Measurements from ENCODE around the gene MAPKBP1. TPM values are rescaled to one million over a fixed set of nuclear protein-coding genes. Genes with fewer than 3 reads are reported as not detected.
A peak's percentile ranks its signal among the peaks of the same experiment; 100 is the strongest.

Gene MAPKBP1
- total and polyA plus RNA-seq, 3 experiments from 2014 or later: 4.8 to 17.8 (median 16.0) TPM

- H3K27ac Mint-ChIP-seq: peak overlapping the region in 1 of 8 donors; percentile 64
- no peaks in the 10 kb centered on the region for H3K27me3 Mint-ChIP-seq
- no peaks in the 10 kb centered on the region for H3K27me3 ChIP-seq (ENCODE audit: insufficient read depth, low read length, poor library complexity, severe bottlenecking)
- H3K4me3 ChIP-seq (ENCODE audit: low read length): no peak overlapping the region
- H3K4me1 Mint-ChIP-seq: peaks cover 2 to 5% (median 4%) of the 10 kb centered on the region in 3 donors
- DNase-seq: no peak
- ChIA-PET POLR2A (no interaction called here), CTCF (interaction anchor here (1.6 to 3.8 kb wide), 2 partner anchors 32 to 100 kb away, joined by 4 to 9 read pairs; no protein-coding TSS in a partner anchor)
- H3K9me3 Mint-ChIP-seq: no peaks in the 10 kb centered on the region
- peaks cover 0 to 48% (median 4%) of the 10 kb centered on the region in 3 donors for H3K36me3 Mint-ChIP-seq
- H3K9me3 ChIP-seq (ENCODE audit: low read length): no peaks in the 10 kb centered on the region
- H3K4me3 Mint-ChIP-seq: no peak overlapping the region
- peaks cover 10% of the 10 kb centered on the region for H3K36me3 ChIP-seq (ENCODE audit: insufficient read depth, low read length)
- no peak overlapping the region for H3K27ac ChIP-seq (ENCODE audit: low read depth, low read length)
- peaks cover 5% of the 10 kb centered on the region for H3K4me1 ChIP-seq (ENCODE audit: insufficient read depth, low read length)
Observed at GRCh38 chr15:41804361-41804760, 30.1 kb downstream of the MAPKBP1 start.

GRCh38 chr15:41804916-41805666 is 30.8 kb downstream of the MAPKBP1 start:
- H3K27me3 ChIP-seq (ENCODE audit: insufficient read depth, low read length, poor library complexity, severe bottlenecking): no peaks in the 10 kb centered on the region
- no peak overlapping the region for H3K4me3 ChIP-seq (ENCODE audit: low read length)
- ChIA-PET POLR2A (no interaction called here), CTCF (interaction anchor here (1.2 to 3.8 kb wide), 3 partner anchors 31 to 100 kb away, joined by 3 to 9 read pairs (median 4); partner anchors contain the start of gene MAPKBP1)
- H3K4me1 ChIP-seq (ENCODE audit: insufficient read depth, low read length): peaks cover 5% of the 10 kb centered on the region
- H3K9me3 ChIP-seq (ENCODE audit: low read length): no peaks in the 10 kb centered on the region
- Mint-ChIP-seq H3K27me3 (no peaks in the 10 kb centered on the region), H3K27ac (peak overlapping the region in 2 of 8 donors; percentile 64 to 65), H3K9me3 (no peaks in the 10 kb centered on the region), H3K4me3 (no peak overlapping the region), H3K4me1 (peaks cover 2 to 7% (median 4%) of the 10 kb centered on the region in 3 donors), H3K36me3 (peaks cover 0 to 41% (median 2%) of the 10 kb centered on the region in 3 donors)
- peaks cover 5% of the 10 kb centered on the region for H3K36me3 ChIP-seq (ENCODE audit: insufficient read depth, low read length)
- DNase-seq: no peak
- H3K27ac ChIP-seq (ENCODE audit: low read depth, low read length): no peak overlapping the region

- no peak overlapping the region for H3K4me3 ChIP-seq (ENCODE audit: low read length)
- H3K27me3 Mint-ChIP-seq: no peaks in the 10 kb centered on the region
- H3K27me3 ChIP-seq (ENCODE audit: insufficient read depth, low read length, poor library complexity, severe bottlenecking): no peaks in the 10 kb centered on the region
- peaks cover 2 to 10% (median 4%) of the 10 kb centered on the region in 3 donors for H3K4me1 Mint-ChIP-seq
- POLR2A ChIA-PET: no interaction called here
- H3K36me3 ChIP-seq (ENCODE audit: insufficient read depth, low read length): no peaks in the 10 kb centered on the region
- H3K4me1 ChIP-seq (ENCODE audit: insufficient read depth, low read length): peaks cover 5% of the 10 kb centered on the region
- H3K4me3 Mint-ChIP-seq: no peak overlapping the region
- H3K9me3 Mint-ChIP-seq: no peaks in the 10 kb centered on the region
- CTCF ChIA-PET: interaction anchor here (1.2 to 3.8 kb wide), 3 partner anchors 31 to 99 kb away, joined by 3 to 9 read pairs (median 4); partner anchors contain the start of gene MAPKBP1
- no peaks in the 10 kb centered on the region for H3K9me3 ChIP-seq (ENCODE audit: low read length)
- H3K27ac Mint-ChIP-seq: peak overlapping the region in 3 of 8 donors; percentile 12 to 42 (median 31)
- no peak for DNase-seq
- H3K36me3 Mint-ChIP-seq: peaks cover 0 to 34% (median 2%) of the 10 kb centered on the region in 3 donors
- no peak overlapping the region for H3K27ac ChIP-seq (ENCODE audit: low read depth, low read length)
Observed at GRCh38 chr15:41805711-41806110, 31.4 kb downstream of the MAPKBP1 start.

- H3K9me3 ChIP-seq (ENCODE audit: low read length): no peaks in the 10 kb centered on the region
- Mint-ChIP-seq H3K9me3 (no peaks in the 10 kb centered on the region), H3K27me3 (no peaks in the 10 kb centered on the region), H3K36me3 (peaks cover 0 to 26% (median 2%) of the 10 kb centered on the region in 3 donors), H3K4me3 (no peak overlapping the region), H3K27ac (peak overlapping the region in 5 of 8 donors; percentile 12 to 42 (median 31)), H3K4me1 (peaks cover 9 to 16% (median 12%) of the 10 kb centered on the region in 3 donors)
- CTCF ChIA-PET: interaction anchor here (0.7 to 1.8 kb wide), 3 partner anchors 20 to 34 kb away, joined by 4 to 8 read pairs (median 5); partner anchors contain the start of gene MAPKBP1
- H3K36me3 ChIP-seq (ENCODE audit: insufficient read depth, low read length): no peaks in the 10 kb centered on the region
- no peak overlapping the region for H3K4me3 ChIP-seq (ENCODE audit: low read length)
- POLR2A ChIA-PET: no interaction called here
- peaks cover 12% of the 10 kb centered on the region for H3K4me1 ChIP-seq (ENCODE audit: insufficient read depth, low read length)
- DNase-seq: no peak
- H3K27me3 ChIP-seq (ENCODE audit: insufficient read depth, low read length, poor library complexity, severe bottlenecking): no peaks in the 10 kb centered on the region
- no peak overlapping the region for H3K27ac ChIP-seq (ENCODE audit: low read depth, low read length)
Observed at GRCh38 chr15:41806291-41807181, 32.3 kb downstream of the MAPKBP1 start.

GRCh38 chr15:41809121-41809520 is 34.8 kb downstream of the MAPKBP1 start:
- H3K4me1 Mint-ChIP-seq: peaks cover 12 to 19% (median 15%) of the 10 kb centered on the region in 3 donors
- H3K9me3 Mint-ChIP-seq: no peaks in the 10 kb centered on the region
- ChIA-PET POLR2A (no interaction called here), CTCF (interaction anchor here (1.3 to 7.3 kb wide), 3 partner anchors 34 to 114 kb away, joined by 3 to 167 read pairs (median 5); partner anchors contain the start of gene MAPKBP1)
- no peak for DNase-seq
- H3K27ac Mint-ChIP-seq: peak overlapping the region in 2 of 8 donors; percentile 20 to 48
- H3K36me3 Mint-ChIP-seq: peaks cover 0 to 38% (median 8%) of the 10 kb centered on the region in 3 donors
- H3K27me3 Mint-ChIP-seq: no peaks in the 10 kb centered on the region
- no peaks in the 10 kb centered on the region for H3K9me3 ChIP-seq (ENCODE audit: low read length)
- H3K4me3 Mint-ChIP-seq: no peak overlapping the region
- H3K36me3 ChIP-seq (ENCODE audit: insufficient read depth, low read length): no peaks in the 10 kb centered on the region
- no peak overlapping the region for H3K4me3 ChIP-seq (ENCODE audit: low read length)
- H3K27ac ChIP-seq (ENCODE audit: low read depth, low read length): no peak overlapping the region
- H3K27me3 ChIP-seq (ENCODE audit: insufficient read depth, low read length, poor library complexity, severe bottlenecking): no peaks in the 10 kb centered on the region
- H3K4me1 ChIP-seq (ENCODE audit: insufficient read depth, low read length): peaks cover 12% of the 10 kb centered on the region

GRCh38 chr15:41809526-41810220 is 35.4 kb downstream of the MAPKBP1 start:
- Histone ChIP-seq H3K4me3 (ENCODE audit: low read length) (no peak overlapping the region), H3K27me3 (ENCODE audit: insufficient read depth, low read length, poor library complexity, severe bottlenecking) (no peaks in the 10 kb centered on the region), H3K4me1 (ENCODE audit: insufficient read depth, low read length) (peaks cover 10% of the 10 kb centered on the region), H3K9me3 (ENCODE audit: low read length) (no peaks in the 10 kb centered on the region), H3K27ac (ENCODE audit: low read depth, low read length) (no peak overlapping the region), H3K36me3 (ENCODE audit: insufficient read depth, low read length) (no peaks in the 10 kb centered on the region)
- Mint-ChIP-seq H3K4me1 (peaks cover 12 to 16% (median 14%) of the 10 kb centered on the region in 3 donors), H3K36me3 (peaks cover 0 to 37% (median 10%) of the 10 kb centered on the region in 3 donors), H3K27me3 (no peaks in the 10 kb centered on the region), H3K4me3 (peak overlapping the region in 1 of 7 donors; percentile 51), H3K9me3 (no peaks in the 10 kb centered on the region), H3K27ac (peak overlapping the region in 3 of 8 donors; percentile 20 to 58 (median 56))
- DNase-seq: no peak
- CTCF ChIA-PET: interaction anchor here (1.3 to 7.3 kb wide), 6 partner anchors 7 to 128 kb away, joined by 3 to 167 read pairs (median 8); partner anchors contain the start of gene MAPKBP1
- POLR2A ChIA-PET: no interaction called here

Data from CD8-positive, alpha-beta memory T cell (primary cell).